C4-2B (cell line): ENCODE data around the gene LRP6.
"Not testable (repeated sequence)": the region's sequence is repeated elsewhere in the genome, so short reads cannot be mapped to it uniquely, and the experiment has no call there.

ENCODE experiments used
- H3K27ac ChIP-seq: fragments of 450-650 bp; 2 replicates; pipeline ENCODE4 v1.5.1; 2017
- ZFX ChIP-seq: fragments of 450-650 bp; IDR thresholded peaks from 2 replicates; pipeline ENCODE4 v1.6.1; 2017
- TF ChIP-seq, protein P1 (sequence below): fragments of 450-650 bp; conservative IDR thresholded peaks from 2 replicates; pipeline ENCODE4 v1.5.1; 2017; ENCODE audit warnings: mild to moderate bottlenecking

LRP6 gene

DNA sequence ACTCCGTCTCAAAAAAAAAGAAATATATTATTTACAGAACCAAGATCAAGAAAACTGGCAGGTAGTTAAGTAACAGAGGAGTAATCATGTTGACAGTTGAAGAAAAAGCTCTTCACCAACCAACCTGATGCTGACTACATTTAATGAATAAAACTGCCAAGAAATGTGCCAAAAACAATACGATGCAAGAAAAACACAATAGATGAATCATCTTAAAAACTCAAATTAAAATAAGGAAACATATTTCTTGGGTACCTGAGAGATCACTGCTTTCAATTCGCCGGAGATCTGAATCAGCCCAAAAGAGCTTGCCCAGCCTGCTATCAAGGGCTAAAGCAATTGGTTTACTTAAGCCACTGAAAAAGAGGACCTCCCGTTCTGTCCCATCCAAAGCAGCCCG, 119.7 kb downstream of the LRP6 start:
- no peak for TF ChIP-seq ZFX
- H3K27ac ChIP-seq, result no peak overlapping the region

GRCh38 chr12:12144531-12144930, 122.3 kb downstream of the LRP6 start:
- H3K27ac ChIP-seq, result not testable (repeated sequence)

DNA sequence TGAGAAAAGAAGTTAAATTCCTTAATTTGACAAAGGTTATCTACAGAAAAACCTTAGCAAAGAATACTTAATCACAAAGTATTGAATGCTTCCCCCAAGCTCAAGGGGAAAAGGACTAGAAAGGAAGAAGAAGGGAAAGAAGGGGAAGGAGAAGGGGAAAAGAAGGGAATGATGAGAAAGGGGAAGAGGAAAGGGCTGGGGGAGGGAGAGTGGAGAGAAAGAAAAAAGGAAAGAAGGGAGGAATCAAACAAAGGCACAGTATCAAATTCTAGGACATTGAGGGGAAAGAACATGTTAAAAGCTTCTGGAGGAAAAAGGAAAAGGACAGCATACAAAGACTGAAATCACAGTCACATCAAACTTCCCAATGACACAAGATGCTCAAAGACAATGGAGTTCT, 125.8 kb downstream of the LRP6 start:
- H3K27ac ChIP-seq, result no peak overlapping the region
- TF ChIP-seq ZFX, result no peak
- TF ChIP-seq, protein P1, sequence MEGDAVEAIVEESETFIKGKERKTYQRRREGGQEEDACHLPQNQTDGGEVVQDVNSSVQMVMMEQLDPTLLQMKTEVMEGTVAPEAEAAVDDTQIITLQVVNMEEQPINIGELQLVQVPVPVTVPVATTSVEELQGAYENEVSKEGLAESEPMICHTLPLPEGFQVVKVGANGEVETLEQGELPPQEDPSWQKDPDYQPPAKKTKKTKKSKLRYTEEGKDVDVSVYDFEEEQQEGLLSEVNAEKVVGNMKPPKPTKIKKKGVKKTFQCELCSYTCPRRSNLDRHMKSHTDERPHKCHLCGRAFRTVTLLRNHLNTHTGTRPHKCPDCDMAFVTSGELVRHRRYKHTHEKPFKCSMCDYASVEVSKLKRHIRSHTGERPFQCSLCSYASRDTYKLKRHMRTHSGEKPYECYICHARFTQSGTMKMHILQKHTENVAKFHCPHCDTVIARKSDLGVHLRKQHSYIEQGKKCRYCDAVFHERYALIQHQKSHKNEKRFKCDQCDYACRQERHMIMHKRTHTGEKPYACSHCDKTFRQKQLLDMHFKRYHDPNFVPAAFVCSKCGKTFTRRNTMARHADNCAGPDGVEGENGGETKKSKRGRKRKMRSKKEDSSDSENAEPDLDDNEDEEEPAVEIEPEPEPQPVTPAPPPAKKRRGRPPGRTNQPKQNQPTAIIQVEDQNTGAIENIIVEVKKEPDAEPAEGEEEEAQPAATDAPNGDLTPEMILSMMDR, result no peak

- TF ChIP-seq, protein P1, result no peak
- no peak for TF ChIP-seq ZFX
- H3K27ac ChIP-seq, result no peak overlapping the region
Observed at GRCh38 chr12:12138203-12139154, 128.4 kb downstream of the LRP6 start.

DNA sequence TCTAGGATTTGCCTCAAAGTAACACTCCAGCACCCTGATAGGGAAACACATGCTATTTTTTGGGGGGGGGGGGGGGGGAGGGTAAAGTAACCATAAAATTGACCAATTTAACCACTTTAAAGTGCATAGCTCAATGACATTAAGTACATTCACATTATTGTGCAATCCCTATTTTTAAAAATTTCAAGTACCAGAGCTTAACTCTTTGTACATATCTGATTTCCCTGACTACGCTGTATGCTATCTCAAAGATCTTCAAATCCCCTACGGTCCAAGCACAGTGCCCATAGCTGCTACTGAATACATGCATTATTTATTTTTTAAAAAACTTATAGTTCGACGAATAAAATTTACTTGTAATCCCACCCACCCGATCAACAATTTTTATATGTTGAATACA, 133.1 kb downstream of the LRP6 start:
- TF ChIP-seq, protein P1, result no peak
- no peak for TF ChIP-seq ZFX
- no peak overlapping the region for H3K27ac ChIP-seq

GRCh38 chr12:12133259-12133658, 133.6 kb downstream of the LRP6 start:
- H3K27ac ChIP-seq, result no peak overlapping the region
- TF ChIP-seq, protein P1, result no peak
- no peak for TF ChIP-seq ZFX

- TF ChIP-seq ZFX, result no peak
- TF ChIP-seq, protein P1, result no peak
Observed at GRCh38 chr12:12128670-12129069, 138.2 kb downstream of the LRP6 start.

DNA sequence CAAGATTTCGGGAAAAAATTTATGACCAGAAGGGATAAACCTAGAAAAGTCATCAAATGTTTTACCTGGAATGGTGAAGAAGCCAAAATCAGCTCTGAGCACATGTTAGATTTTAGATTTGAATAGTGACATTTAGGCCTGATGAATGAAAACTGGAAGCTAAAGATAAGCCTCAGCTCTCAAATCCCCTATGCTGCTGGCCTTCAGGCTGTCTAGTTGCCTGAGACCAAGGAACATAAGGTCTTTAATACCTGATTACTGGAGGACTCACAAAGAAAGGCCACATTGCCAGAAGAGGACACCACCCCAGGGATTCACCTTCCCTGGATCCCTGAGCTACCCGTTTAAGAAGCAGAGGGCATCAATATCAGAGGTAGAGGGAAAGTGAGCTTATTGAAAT, 139.5 kb downstream of the LRP6 start:
- TF ChIP-seq ZFX, result no peak
- TF ChIP-seq, protein P1, result no peak
- H3K27ac ChIP-seq, result no peak overlapping the region

More at GRCh38 chr12:12128670-12129069, 138.2 kb downstream of the LRP6 start:
- H3K27ac ChIP-seq, result no peak overlapping the region
